ENCODE measurements around the gene CSNK1G1. TPM values are rescaled to one million over a fixed set of nuclear protein-coding genes. Genes with fewer than 3 reads are reported as not detected.

Gene CSNK1G1
- total RNA-seq, 1 donor from 2014 or later = 23.5 TPM

- Histone ChIP-seq H3K4me3 (ENCODE audit: low read depth, low read length) (no peak overlapping the region), H3K27me3 (ENCODE audit: control insufficient read depth, insufficient read depth, low read length) (no peaks in the 10 kb centered on the region), H3K36me3 (ENCODE audit: control insufficient read depth, insufficient read depth, low read length) (peaks cover 1% of the 10 kb centered on the region)
- no peak for TF ChIP-seq CTCF (IDR thresholded peaks at IDR 0.05; ENCODE audit: insufficient read depth, low read length, poor library complexity, severe bottlenecking)
- no peak for DNase-seq (ENCODE audit: low read depth)
These were observed 219.6 kb downstream of the CSNK1G1 start for GRCh38 chr15:64136347-64136746.

GRCh38 chr15:64134345-64134829, 221.6 kb downstream of the CSNK1G1 start:
- H3K27me3 ChIP-seq (ENCODE audit: control insufficient read depth, insufficient read depth, low read length) = no peaks in the 10 kb centered on the region
- H3K36me3 ChIP-seq (ENCODE audit: control insufficient read depth, insufficient read depth, low read length) = peaks cover 1% of the 10 kb centered on the region
- H3K4me3 ChIP-seq (ENCODE audit: low read depth, low read length) = no peak overlapping the region
- no peak for TF ChIP-seq CTCF (IDR thresholded peaks at IDR 0.05; ENCODE audit: insufficient read depth, low read length, poor library complexity, severe bottlenecking)
- no peak for DNase-seq (ENCODE audit: low read depth)

GRCh38 chr15:64133623-64134344, 222.2 kb downstream of the CSNK1G1 start:
- DNase-seq (ENCODE audit: low read depth) = no peak
- Histone ChIP-seq H3K27me3 (ENCODE audit: control insufficient read depth, insufficient read depth, low read length) (no peaks in the 10 kb centered on the region), H3K36me3 (ENCODE audit: control insufficient read depth, insufficient read depth, low read length) (peaks cover 1% of the 10 kb centered on the region), H3K4me3 (ENCODE audit: low read depth, low read length) (no peak overlapping the region)
- no peak for TF ChIP-seq CTCF (IDR thresholded peaks at IDR 0.05; ENCODE audit: insufficient read depth, low read length, poor library complexity, severe bottlenecking)

GRCh38 chr15:64132217-64132616, 223.8 kb downstream of the CSNK1G1 start:
- no peak overlapping the region for H3K4me3 ChIP-seq (ENCODE audit: low read depth, low read length)
- no peaks in the 10 kb centered on the region for H3K27me3 ChIP-seq (ENCODE audit: control insufficient read depth, insufficient read depth, low read length)
- no peak for DNase-seq (ENCODE audit: low read depth)
- TF ChIP-seq CTCF (IDR thresholded peaks at IDR 0.05; ENCODE audit: insufficient read depth, low read length, poor library complexity, severe bottlenecking) = no peak
- peaks cover 2% of the 10 kb centered on the region for H3K36me3 ChIP-seq (ENCODE audit: control insufficient read depth, insufficient read depth, low read length)

GRCh38 chr15:64131547-64131946, 224.4 kb downstream of the CSNK1G1 start:
- no peak for DNase-seq (ENCODE audit: low read depth)
- no peak for TF ChIP-seq CTCF (IDR thresholded peaks at IDR 0.05; ENCODE audit: insufficient read depth, low read length, poor library complexity, severe bottlenecking)
- Histone ChIP-seq H3K27me3 (ENCODE audit: control insufficient read depth, insufficient read depth, low read length) (no peaks in the 10 kb centered on the region), H3K36me3 (ENCODE audit: control insufficient read depth, insufficient read depth, low read length) (peaks cover 2% of the 10 kb centered on the region), H3K4me3 (ENCODE audit: low read depth, low read length) (no peak overlapping the region)

GRCh38 chr15:64130159-64130558, 225.8 kb downstream of the CSNK1G1 start:
- TF ChIP-seq CTCF (IDR thresholded peaks at IDR 0.05; ENCODE audit: insufficient read depth, low read length, poor library complexity, severe bottlenecking) = no peak
- Histone ChIP-seq H3K27me3 (ENCODE audit: control insufficient read depth, insufficient read depth, low read length) (no peaks in the 10 kb centered on the region), H3K4me3 (ENCODE audit: low read depth, low read length) (no peak overlapping the region), H3K36me3 (ENCODE audit: control insufficient read depth, insufficient read depth, low read length) (peaks cover 2% of the 10 kb centered on the region)
- DNase-seq (ENCODE audit: low read depth) = no peak
